Measurements from ENCODE around the gene INPP4B. TPM values are rescaled to one million over a fixed set of nuclear protein-coding genes. Genes with fewer than 3 reads are reported as not detected.

Gene INPP4B
- total RNA-seq, 2 donors from 2014 or later, result 8.2 to 16.6 TPM

DNA sequence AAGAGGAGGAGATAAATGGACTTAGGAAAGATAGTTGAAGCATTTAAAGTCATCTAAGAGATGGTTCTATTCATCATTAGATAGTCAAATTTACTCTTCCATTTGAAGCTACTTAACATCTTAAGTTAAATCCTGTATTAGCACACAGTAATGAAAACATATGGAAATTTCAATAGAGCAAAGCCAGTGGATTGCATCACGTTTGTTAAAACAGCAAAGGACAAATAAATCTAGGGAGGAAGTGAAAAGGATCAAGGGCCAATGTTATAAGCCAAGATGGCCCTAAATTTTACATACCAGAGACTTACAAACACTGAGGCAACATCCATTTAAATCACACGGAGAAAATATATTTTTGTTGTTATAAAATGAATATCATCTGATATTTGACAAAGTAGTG lies 602.8 kb downstream of the INPP4B start:
- no peak overlapping the region for H3K4me3 ChIP-seq
- H3K4me1 ChIP-seq, result no peaks in the 10 kb centered on the region
- WGBS, 2 donors, result 72 to 78% methylated on average over 2 of the region's 2 CpGs
- H3K27ac ChIP-seq, result no peak overlapping the region
- H3K36me3 ChIP-seq (replicated peaks in 1 of 2; ENCODE audit: insufficient read depth in 1 of 2, low read depth in 2 of 2), result no peaks in the 10 kb centered on the region
- H3K9me3 ChIP-seq, result no peaks in the 10 kb centered on the region
- ATAC-seq, result no peak
- no peaks in the 10 kb centered on the region for H3K27me3 ChIP-seq
- no peak for DNase-seq
- no peak for TF ChIP-seq POLR2A (IDR thresholded peaks at IDR 0.05)
- TF ChIP-seq, protein P1, sequence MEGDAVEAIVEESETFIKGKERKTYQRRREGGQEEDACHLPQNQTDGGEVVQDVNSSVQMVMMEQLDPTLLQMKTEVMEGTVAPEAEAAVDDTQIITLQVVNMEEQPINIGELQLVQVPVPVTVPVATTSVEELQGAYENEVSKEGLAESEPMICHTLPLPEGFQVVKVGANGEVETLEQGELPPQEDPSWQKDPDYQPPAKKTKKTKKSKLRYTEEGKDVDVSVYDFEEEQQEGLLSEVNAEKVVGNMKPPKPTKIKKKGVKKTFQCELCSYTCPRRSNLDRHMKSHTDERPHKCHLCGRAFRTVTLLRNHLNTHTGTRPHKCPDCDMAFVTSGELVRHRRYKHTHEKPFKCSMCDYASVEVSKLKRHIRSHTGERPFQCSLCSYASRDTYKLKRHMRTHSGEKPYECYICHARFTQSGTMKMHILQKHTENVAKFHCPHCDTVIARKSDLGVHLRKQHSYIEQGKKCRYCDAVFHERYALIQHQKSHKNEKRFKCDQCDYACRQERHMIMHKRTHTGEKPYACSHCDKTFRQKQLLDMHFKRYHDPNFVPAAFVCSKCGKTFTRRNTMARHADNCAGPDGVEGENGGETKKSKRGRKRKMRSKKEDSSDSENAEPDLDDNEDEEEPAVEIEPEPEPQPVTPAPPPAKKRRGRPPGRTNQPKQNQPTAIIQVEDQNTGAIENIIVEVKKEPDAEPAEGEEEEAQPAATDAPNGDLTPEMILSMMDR (IDR thresholded peaks at IDR 0.05), result no peak
- intact Hi-C loops (cut with DNase I), result no loop called here

DNA sequence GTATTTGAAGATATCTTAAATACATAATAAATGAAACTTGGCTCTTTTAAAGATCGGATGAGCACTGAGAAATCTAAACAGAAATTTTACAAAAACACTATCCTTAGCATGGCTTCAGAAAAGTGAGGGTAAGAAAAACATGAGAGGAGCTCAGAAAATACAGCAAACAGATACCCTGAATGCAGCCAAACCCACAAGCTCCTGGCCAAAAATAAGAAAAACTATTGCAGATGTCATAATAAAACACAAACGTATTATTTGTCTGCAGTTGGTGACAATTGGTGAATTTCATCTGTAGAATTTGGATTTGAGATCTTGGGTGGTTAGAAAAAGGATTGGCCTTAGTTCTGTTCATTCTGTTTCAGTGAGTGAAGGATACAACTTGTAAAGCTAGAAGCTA lies 603.9 kb downstream of the INPP4B start:
- Histone ChIP-seq H3K36me3 (replicated peaks in 1 of 2; ENCODE audit: insufficient read depth in 1 of 2, low read depth in 2 of 2) (no peaks in the 10 kb centered on the region), H3K4me1 (no peaks in the 10 kb centered on the region), H3K27ac (no peak overlapping the region), H3K9me3 (no peaks in the 10 kb centered on the region), H3K4me3 (no peak overlapping the region), H3K27me3 (no peaks in the 10 kb centered on the region)
- TF ChIP-seq, protein P1 (IDR thresholded peaks at IDR 0.05), result no peak
- no peak for TF ChIP-seq POLR2A (IDR thresholded peaks at IDR 0.05)
- no peak for ATAC-seq
- no peak for DNase-seq
- 64% methylated on average over 2 of the region's 2 CpGs for WGBS, 2 donors
- intact Hi-C loops (cut with DNase I), result no loop called here

DNA sequence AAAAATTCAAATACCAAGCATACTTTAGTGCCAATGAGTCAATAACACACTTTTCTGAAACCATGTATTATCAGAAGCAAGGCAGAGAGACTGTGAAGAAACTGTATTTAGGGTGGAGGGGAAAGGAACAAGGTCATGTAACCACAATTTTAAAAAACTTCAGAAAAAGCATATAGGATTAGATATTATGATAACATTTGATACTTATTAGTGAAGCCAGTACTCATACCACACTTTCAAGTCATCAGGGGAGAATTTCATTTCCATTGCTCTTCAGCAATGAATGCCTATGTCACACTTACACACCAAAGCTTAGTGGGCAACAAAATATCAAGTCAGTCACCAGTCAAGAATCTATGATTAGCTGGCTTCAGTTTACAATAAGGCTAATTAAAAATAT lies 607.5 kb downstream of the INPP4B start:
- Histone ChIP-seq H3K27ac (no peak overlapping the region), H3K27me3 (no peaks in the 10 kb centered on the region), H3K36me3 (replicated peaks in 1 of 2; ENCODE audit: insufficient read depth in 1 of 2, low read depth in 2 of 2) (no peaks in the 10 kb centered on the region), H3K4me3 (no peak overlapping the region), H3K9me3 (no peaks in the 10 kb centered on the region), H3K4me1 (no peaks in the 10 kb centered on the region)
- ATAC-seq, result no peak
- TF ChIP-seq POLR2A (IDR thresholded peaks at IDR 0.05), result no peak
- TF ChIP-seq, protein P1 (IDR thresholded peaks at IDR 0.05), result no peak
- intact Hi-C loops (cut with DNase I), result no loop called here
- DNase-seq, result no peak

DNA sequence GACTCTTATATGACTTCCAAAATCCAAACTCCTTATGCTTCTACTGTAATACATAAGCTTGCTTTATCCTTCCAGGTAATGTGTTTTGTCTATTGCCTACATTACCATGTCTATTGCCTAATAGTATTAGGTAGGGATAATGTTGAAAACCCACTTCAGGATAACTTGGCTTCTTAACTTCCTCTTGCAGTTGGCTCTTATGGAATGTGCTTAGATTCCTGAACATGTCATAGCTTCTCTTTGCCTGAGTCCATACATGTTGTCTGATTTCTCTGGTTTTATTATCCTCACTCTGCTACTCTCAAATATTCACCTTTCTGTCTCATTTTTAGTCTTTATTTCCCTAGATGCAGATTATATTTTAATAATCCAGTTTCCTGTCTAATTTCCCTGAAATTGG lies 609.8 kb downstream of the INPP4B start:
- ATAC-seq, result no peak
- intact Hi-C loops (cut with DNase I), result no loop called here
- DNase-seq, result no peak
- Histone ChIP-seq H3K9me3 (no peaks in the 10 kb centered on the region), H3K36me3 (replicated peaks in 1 of 2; ENCODE audit: insufficient read depth in 1 of 2, low read depth in 2 of 2) (no peaks in the 10 kb centered on the region), H3K27me3 (no peaks in the 10 kb centered on the region), H3K4me1 (no peaks in the 10 kb centered on the region), H3K4me3 (no peak overlapping the region), H3K27ac (no peak overlapping the region)
- TF ChIP-seq, protein P1 (IDR thresholded peaks at IDR 0.05), result no peak
- TF ChIP-seq POLR2A (IDR thresholded peaks at IDR 0.05), result no peak

DNA sequence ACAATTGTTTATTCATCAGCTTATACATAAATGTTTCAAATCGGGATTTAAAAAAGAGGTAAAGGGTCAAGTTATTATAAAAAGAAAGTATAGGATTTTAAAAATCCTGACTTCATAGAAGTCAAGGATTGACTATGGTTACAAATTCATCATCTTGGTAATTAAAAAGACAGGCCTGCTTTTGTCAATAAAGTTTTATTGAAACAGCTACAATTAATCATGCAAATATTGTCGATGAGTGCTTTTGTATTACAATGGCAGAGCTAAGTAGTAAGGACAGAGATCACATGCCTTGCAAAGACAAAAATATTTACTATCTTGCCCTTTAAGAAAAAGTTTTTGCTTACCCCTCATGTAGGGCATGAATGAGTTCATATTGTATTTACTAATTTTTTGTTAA lies 614.3 kb downstream of the INPP4B start:
- 78 to 84% methylated on average over 2 of the region's 2 CpGs for WGBS, 2 donors
- H3K36me3 ChIP-seq (replicated peaks in 1 of 2; ENCODE audit: insufficient read depth in 1 of 2, low read depth in 2 of 2), result no peaks in the 10 kb centered on the region
- H3K9me3 ChIP-seq, result no peaks in the 10 kb centered on the region
- no peak for DNase-seq
- H3K4me1 ChIP-seq, result no peaks in the 10 kb centered on the region
- no peak overlapping the region for H3K4me3 ChIP-seq
- H3K27me3 ChIP-seq, result no peaks in the 10 kb centered on the region
- no peak overlapping the region for H3K27ac ChIP-seq
- intact Hi-C loops (cut with DNase I), result no loop called here
- ATAC-seq, result no peak
- no peak for TF ChIP-seq POLR2A (IDR thresholded peaks at IDR 0.05)
- TF ChIP-seq, protein P1 (IDR thresholded peaks at IDR 0.05), result no peak

Measured in body of pancreas (tissue), 4 donors.